GM21576 (cell line): ENCODE measurements around the gene MDH1.
"Not testable (repeated sequence)": the region's sequence is repeated elsewhere in the genome, so short reads cannot be mapped to it uniquely, and the experiment has no call there.

Experiments used
- ATAC-seq: cut with Tn5 transposase; IDR thresholded peaks from one replicate; pipeline ENCODE4 v1.9.1; 2021; ENCODE audit warnings: mild to moderate bottlenecking, moderate library complexity; ENCODE audit not compliant: unreplicated experiment

The MDH1 gene

GRCh38 chr2:63588385-63589147 is at the start of gene MDH1, which contains the start of gene WDPCP:
TSS of gene MDH1 (plus strand) at chr2:63588963. CDS start at chr2:63589044, 81 bp downstream.
TSS of gene WDPCP (minus strand) at chr2:63588477. CDS start at chr2:63588271, 206 bp downstream.
- peak; percentile 76 for ATAC-seq

GRCh38 chr2:63539416-63540162 is 49.2 kb upstream of the MDH1 start:
- no peak for ATAC-seq

- ATAC-seq = no peak
These were observed 44.6 kb upstream of the MDH1 start for GRCh38 chr2:63544017-63544627.

GRCh38 chr2:63545023-63545422 is 43.7 kb upstream of the MDH1 start:
- no peak for ATAC-seq

GRCh38 chr2:63553049-63553448 is 35.7 kb upstream of the MDH1 start:
- no peak for ATAC-seq

GRCh38 chr2:63555299-63555698 is 33.5 kb upstream of the MDH1 start:
- no peak for ATAC-seq

GRCh38 chr2:63555931-63556330 is 32.8 kb upstream of the MDH1 start:
- no peak for ATAC-seq

- not testable (repeated sequence) for ATAC-seq
These were observed 30.9 kb upstream of the MDH1 start for GRCh38 chr2:63557819-63558218.

GRCh38 chr2:63558922-63559321 is 29.8 kb upstream of the MDH1 start:
- not testable (repeated sequence) for ATAC-seq

- no peak for ATAC-seq
These were observed 26.0 kb upstream of the MDH1 start for GRCh38 chr2:63562751-63563150.

- no peak for ATAC-seq
These were observed 19.0 kb upstream of the MDH1 start for GRCh38 chr2:63569740-63570139.

GRCh38 chr2:63571291-63571690 is 17.5 kb upstream of the MDH1 start:
- no peak for ATAC-seq

GRCh38 chr2:63572001-63572400 is 16.8 kb upstream of the MDH1 start:
- no peak for ATAC-seq

GRCh38 chr2:63573026-63573425 is 15.7 kb upstream of the MDH1 start:
- ATAC-seq = not testable (repeated sequence)

GRCh38 chr2:63573726-63574345 is 14.9 kb upstream of the MDH1 start:
- not testable (repeated sequence) for ATAC-seq

- no peak for ATAC-seq
These were observed 12.2 kb upstream of the MDH1 start for GRCh38 chr2:63576546-63576945.

GRCh38 chr2:63578767-63579166 is 10.0 kb upstream of the MDH1 start:
- no peak for ATAC-seq

- no peak for ATAC-seq
These were observed 8.0 kb upstream of the MDH1 start for GRCh38 chr2:63580651-63581297.

- ATAC-seq = no peak
These were observed 7.3 kb upstream of the MDH1 start for GRCh38 chr2:63581298-63581961.

GRCh38 chr2:63582873-63583272 is 5.9 kb upstream of the MDH1 start:
- no peak for ATAC-seq
